IMR-90 (cell line): ENCODE results near the gene ATP2C2. TPM values are rescaled to one million over a fixed set of nuclear protein-coding genes. Genes with fewer than 3 reads are reported as not detected.

Source experiments
- ATAC-seq: fragments of 200-7000 bp; cut with Tn5 transposase; 2 replicates; pipeline ENCODE4 v1.9.1; 2020; ENCODE audit warnings: low read depth, mild to moderate bottlenecking, moderate library complexity
- BruUV-seq: library from RNA; stranded (reverse); fragments of 400-500 nt; replicated peaks from 2 replicates; lab custom pipeline; 2021; lab: Mats Ljungman, UMichigan
- CTCF ChIA-PET: fragments of 300-600 bp; formaldehyde crosslinking; extraction: SDS; loops from one replicate; lab custom pipeline; 2021; ENCODE audit warnings: antibody characterized with exemption; lab: Yijun Ruan, JAX
- POLR2A ChIA-PET: fragments of 300-600 bp; sonication (Branson Sonifier 250); formaldehyde crosslinking; loops from one replicate; lab custom pipeline; 2022; ENCODE audit warnings: antibody characterized with exemption; ENCODE audit not compliant: unreplicated experiment; lab: Charles Lee
- DNase-seq: peaks from one replicate; pipeline ENCODE4 v3.0.0; 2013
- H2AFZ ChIP-seq: replicated peaks from 2 replicates; pipeline ENCODE3; 2013; ENCODE audit warnings: low read length, mild to moderate bottlenecking; ENCODE audit not compliant: poor library complexity
- H2AK5ac ChIP-seq: 2 replicates; pipeline ENCODE4 v1.6.1; 2013; ENCODE audit warnings: low read depth, low read length, inconsistent platforms
- H2AK9ac ChIP-seq: replicated peaks from 2 replicates; pipeline ENCODE3; 2013; ENCODE audit warnings: mild to moderate bottlenecking, low read depth, low read length, moderate library complexity; ENCODE audit not compliant: poor library complexity
- H2BK120ac ChIP-seq: 2 replicates; pipeline ENCODE4 v1.6.1; 2013; ENCODE audit warnings: low read depth, low read length, inconsistent platforms
- H2BK15ac ChIP-seq: 3 replicates; pipeline ENCODE4 v1.6.1; 2013; ENCODE audit warnings: low read depth, low read length, inconsistent platforms
- H2BK20ac ChIP-seq: 2 replicates; pipeline ENCODE4 v1.6.1; 2013; ENCODE audit warnings: low read depth, mild to moderate bottlenecking, inconsistent platforms, low read length, moderate library complexity
- H2BK5ac ChIP-seq: 2 replicates; pipeline ENCODE4 v1.6.1; 2013; ENCODE audit warnings: mild to moderate bottlenecking, low read depth, low read length, inconsistent platforms; ENCODE audit not compliant: poor library complexity, severe bottlenecking
- H3K14ac ChIP-seq: replicated peaks from 2 replicates; pipeline ENCODE4 v1.6.1; 2013; ENCODE audit warnings: low read depth, low read length, inconsistent platforms
- H3K18ac ChIP-seq: 2 replicates; pipeline ENCODE4 v1.6.1; 2013; ENCODE audit warnings: low read depth, low read length, control low read depth
- H3K23ac ChIP-seq: 2 replicates; pipeline ENCODE4 v1.6.1; 2013; ENCODE audit warnings: low read depth, low read length, inconsistent platforms
- H3K27ac ChIP-seq: 2 replicates; pipeline ENCODE4 v1.5.1; 2013; ENCODE audit warnings: mild to moderate bottlenecking, control low read depth, low read length; ENCODE audit not compliant: insufficient read depth
- H3K27me3 ChIP-seq: 2 replicates; pipeline ENCODE4 v1.6.1; 2013; ENCODE audit warnings: low read length; ENCODE audit not compliant: control insufficient read depth, insufficient read depth
- H3K36me3 ChIP-seq: 2 replicates; pipeline ENCODE4 v1.6.1; 2013; ENCODE audit warnings: low read length, mixed read lengths; ENCODE audit not compliant: control insufficient read depth, insufficient read depth
- H3K4ac ChIP-seq: 2 replicates; pipeline ENCODE4 v1.6.1; 2013; ENCODE audit warnings: low read depth, low read length, inconsistent platforms
- H3K4me1 ChIP-seq: 2 replicates; pipeline ENCODE4 v1.6.1; 2013; ENCODE audit warnings: low read length, mixed read lengths; ENCODE audit not compliant: control insufficient read depth, insufficient read depth
- H3K4me2 ChIP-seq: 2 replicates; pipeline ENCODE4 v1.6.1; 2013; ENCODE audit warnings: low read depth, mild to moderate bottlenecking, control low read depth, low read length, moderate library complexity
- H3K4me3 ChIP-seq: 2 replicates; pipeline ENCODE4 v1.5.1; 2013; ENCODE audit warnings: low read depth, mild to moderate bottlenecking, control low read depth, low read length, moderate library complexity; ENCODE audit not compliant: insufficient read depth
- H3K56ac ChIP-seq: 2 replicates; pipeline ENCODE4 v1.6.1; 2013; ENCODE audit warnings: low read length, inconsistent platforms; ENCODE audit not compliant: insufficient read depth; ENCODE audit errors: extremely low read depth
- H3K79me1 ChIP-seq, 2 experiments: 2 replicates each; pipeline ENCODE4 v1.6.1; 2013; ENCODE audit warnings: low read length in 2 of 2, inconsistent platforms in 1 of 2, low read depth in 1 of 2
- H3K9ac ChIP-seq: 2 replicates; pipeline ENCODE4 v1.6.1; 2013; ENCODE audit warnings: low read depth, low read length, control low read depth
- H3K9me1 ChIP-seq: 2 replicates; pipeline ENCODE4 v1.6.1; 2013; ENCODE audit warnings: low read length, inconsistent platforms; ENCODE audit not compliant: insufficient read depth
- H3K9me3 ChIP-seq: 2 replicates; pipeline ENCODE4 v1.6.1; 2013; ENCODE audit warnings: low read length; ENCODE audit not compliant: control insufficient read depth, insufficient read depth
- H4K20me1 ChIP-seq: 2 replicates; pipeline ENCODE4 v1.6.1; 2013; ENCODE audit warnings: low read length, inconsistent platforms; ENCODE audit not compliant: insufficient read depth
- H4K5ac ChIP-seq: 2 replicates; pipeline ENCODE4 v1.6.1; 2013; ENCODE audit warnings: mild to moderate bottlenecking, low read depth, low read length, control low read depth
- H4K8ac ChIP-seq, 2 experiments: 2 replicates each; pipeline ENCODE4 v1.6.1; 2013; ENCODE audit warnings: low read depth in 2 of 2, low read length in 2 of 2, control low read depth in 1 of 2, inconsistent platforms in 1 of 2
- H4K91ac ChIP-seq: 2 replicates; pipeline ENCODE4 v1.6.1; 2013; ENCODE audit warnings: low read depth, low read length, inconsistent platforms; ENCODE audit not compliant: insufficient read depth
- CTCF ChIP-seq: conservative IDR thresholded peaks from 2 replicates; pipeline ENCODE4 v1.5.1; 2012; ENCODE audit warnings: mild to moderate bottlenecking, low read depth, low read length, improper control_type of control experiment
- MXI1 ChIP-seq: IDR thresholded peaks from 2 replicates; pipeline ENCODE4 v1.6.1; 2012; ENCODE audit warnings: low read depth, mild to moderate bottlenecking, low read length, moderate library complexity, borderline replicate concordance
- RFX5 ChIP-seq: IDR thresholded peaks from 2 replicates; pipeline ENCODE4 v1.8.0; 2012; ENCODE audit warnings: low read depth, mild to moderate bottlenecking, low read length, moderate library complexity
- WGBS, 2 experiments: methylation state at CpG; one replicate each; pipeline versions ENCODE4 v1.1.5 to v1.1.7; 2013; ENCODE audit warnings: missing lambda C conversion rate in 2 of 2; ENCODE audit not compliant: insufficient read length in 1 of 2; ENCODE audit errors: extremely low coverage in 2 of 2; 5-methylcytosine and 5-hydroxymethylcytosine counted together
- dilution Hi-C: fragments of 300-500 bp; cut with HindIII; formaldehyde crosslinking; loops from one replicate; pipeline ENCODE4 v1.14.3; 2018; ENCODE audit warnings: low sequenced_read_pairs; ENCODE audit not compliant: unreplicated experiment
- in situ Hi-C: fragments of 300-500 bp; cut with MboI; formaldehyde crosslinking; loops from 3 replicates; pipeline ENCODE4 v1.14.3; 2019; ENCODE audit warnings: low sequenced_read_pairs, inconsistent platforms, mixed read lengths
- intact Hi-C: fragments of 100-400 bp; cut with micrococcal nuclease; formaldehyde crosslinking; loops from 2 replicates; pipeline ENCODE4 v1.10.0; 2022
- polyA plus RNA-seq, 3 experiments: library from polyadenylated mRNA; depleted of rRNA; stranded (reverse); fragments of >200 nt; gene quantifications; 2 replicates each; pipeline ENCODE4 v1.2.3, GENCODE V29; 2012; ENCODE audit warnings: low replicate concordance in 1 of 3
- total RNA-seq: library from RNA; depleted of rRNA; stranded (reverse); fragments of >200 nt; gene quantifications from 2 replicates; pipeline ENCODE4 v1.2.3, GENCODE V29; 2012

ATP2C2 gene
- total and polyA plus RNA-seq, 2 of the 4 experiments (the other 2 are of a cell fraction), result not detected

DNA sequence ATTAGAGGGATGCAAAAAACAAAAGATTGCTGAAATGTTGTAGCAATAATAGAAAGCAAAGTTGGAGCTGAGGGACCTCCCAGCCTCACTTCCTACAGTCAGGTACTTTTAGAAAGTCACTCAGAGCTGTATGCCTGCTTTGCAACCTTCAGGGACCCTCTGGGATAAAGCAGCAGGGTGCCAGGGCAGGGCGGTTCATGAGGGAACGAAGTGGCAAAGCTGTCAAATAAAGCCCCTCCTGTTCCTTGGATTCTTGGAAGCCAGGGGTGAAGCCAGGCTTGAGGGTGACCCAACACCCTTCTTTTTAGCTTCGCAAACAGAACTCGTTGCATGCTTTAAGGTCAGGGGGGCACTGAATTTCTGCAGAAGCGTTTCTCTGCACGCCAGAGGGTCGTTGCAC is 767 bp downstream of the ATP2C2 start:
- in situ Hi-C loops, result no loop called here
- DNase-seq (no peak), ATAC-seq (no peak)
- Histone ChIP-seq H4K91ac (no peak overlapping the region), H2AFZ (no peak overlapping the region), H2AK9ac (no peak overlapping the region), H4K20me1 (no peaks in the 10 kb centered on the region), H2BK120ac (no peak overlapping the region), H4K8ac (no peak overlapping the region), H3K79me1 (no peaks in the 10 kb centered on the region), H3K4ac (no peak overlapping the region), H2AK5ac (no peak overlapping the region), H3K9ac (no peak overlapping the region), H3K4me1 (no peaks in the 10 kb centered on the region), H3K36me3 (no peaks in the 10 kb centered on the region), H3K18ac (no peak overlapping the region), H3K4me2 (no peak overlapping the region), H3K9me1 (no peaks in the 10 kb centered on the region), H2BK15ac (no peak overlapping the region), H3K56ac (no peak overlapping the region), H4K5ac (no peak overlapping the region), H3K27me3 (peaks cover 78% of the 10 kb centered on the region), H3K14ac (no peak overlapping the region), H2BK20ac (no peak overlapping the region), H3K23ac (no peak overlapping the region), H2BK5ac (no peak overlapping the region), H3K27ac (no peak overlapping the region), H3K9me3 (no peaks in the 10 kb centered on the region; the same call in 1 of the 2 replicates), H3K4me3 (no peak overlapping the region)
- POLR2A ChIA-PET, result no interaction called here
- no TSS peak for BruUV-seq
- dilution Hi-C loops, result no loop called here
- WGBS, 2 experiments, result 48% methylated on average over 6 of the region's 7 CpGs; no CpG with 5 or more reads in 1 of the 2 experiments
- TF ChIP-seq RFX5, result no peak
- TF ChIP-seq MXI1, result no peak
- no peak for TF ChIP-seq CTCF
- intact Hi-C loops, result no loop called here
- CTCF ChIA-PET, result interaction anchor here (0.5 kb wide), 1 partner anchor 28 kb away, joined by 3 read pairs; no protein-coding TSS in a partner anchor
